Muscle layer of colon (tissue), 2 donors: ENCODE results near the gene RASGRF2.

Experiments
- H3K27ac ChIP-seq: one replicate; pipeline ENCODE4 v1.7.0; 2013; ENCODE audit warnings: low read depth, mild to moderate bottlenecking, low read length, moderate library complexity
- H3K27me3 ChIP-seq, 2 donors: one replicate each; pipeline ENCODE4 v1.7.0; 2013; ENCODE audit warnings: low read length in 2 of 2, mild to moderate bottlenecking in 2 of 2; ENCODE audit not compliant: insufficient read depth in 2 of 2, control insufficient read depth in 1 of 2
- H3K36me3 ChIP-seq: one replicate; pipeline ENCODE4 v1.7.0; 2013; ENCODE audit warnings: mild to moderate bottlenecking, low read length; ENCODE audit not compliant: insufficient read depth
- H3K4me1 ChIP-seq: one replicate; pipeline ENCODE4 v1.7.0; 2013; ENCODE audit warnings: mild to moderate bottlenecking, low read length; ENCODE audit not compliant: insufficient read depth
- H3K4me3 ChIP-seq, 2 donors: one replicate each; pipeline ENCODE4 v1.7.0; 2013; ENCODE audit warnings: low read length in 2 of 2, low read depth in 1 of 2, mild to moderate bottlenecking in 1 of 2, moderate library complexity in 1 of 2
- H3K9ac ChIP-seq: one replicate; pipeline ENCODE4 v1.7.0; 2013; ENCODE audit warnings: low read length
- H3K9me3 ChIP-seq: one replicate; pipeline ENCODE4 v1.7.0; 2013; ENCODE audit warnings: mild to moderate bottlenecking, low read length
- donor health status: abdominal sarcoma.
- donor health status: Adenocarcinoma of cecum.

The RASGRF2 gene

DNA sequence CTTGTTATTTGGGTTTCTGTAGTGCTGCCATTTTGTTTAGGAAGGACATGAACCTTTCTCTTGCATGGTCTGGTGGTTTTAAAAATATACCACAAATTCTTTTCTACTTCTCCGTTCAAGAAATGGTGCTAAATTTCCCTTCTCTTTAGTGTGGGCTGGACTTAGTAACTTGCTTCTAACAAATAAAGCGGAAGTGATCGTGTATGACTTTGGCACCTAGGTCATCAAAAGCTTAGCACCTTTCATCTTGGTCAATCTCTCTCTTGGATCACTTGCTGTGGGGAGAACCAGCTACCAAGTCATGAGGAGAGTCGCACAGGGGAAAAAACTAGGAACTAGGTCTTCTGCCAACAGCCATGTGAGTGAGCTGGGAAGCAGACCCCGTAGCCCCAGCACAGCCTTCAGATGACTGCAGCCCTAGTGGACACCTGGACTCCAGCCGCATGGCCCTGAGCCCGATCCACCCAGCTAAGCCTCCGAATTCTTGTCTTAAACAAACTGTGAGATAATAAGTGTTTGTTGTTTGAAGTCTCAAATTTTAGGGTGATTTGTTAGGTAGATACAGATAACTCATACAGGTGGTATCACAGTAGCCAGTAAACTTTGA, 185.3 kb downstream of the RASGRF2 start:
- Histone ChIP-seq H3K27ac (no peak overlapping the region), H3K4me1 (peaks cover 11% of the 10 kb centered on the region), H3K9ac (no peak overlapping the region), H3K9me3 (no peaks in the 10 kb centered on the region), H3K4me3 (no peak overlapping the region), H3K27me3 (no peaks in the 10 kb centered on the region), H3K36me3 (no peaks in the 10 kb centered on the region)

DNA sequence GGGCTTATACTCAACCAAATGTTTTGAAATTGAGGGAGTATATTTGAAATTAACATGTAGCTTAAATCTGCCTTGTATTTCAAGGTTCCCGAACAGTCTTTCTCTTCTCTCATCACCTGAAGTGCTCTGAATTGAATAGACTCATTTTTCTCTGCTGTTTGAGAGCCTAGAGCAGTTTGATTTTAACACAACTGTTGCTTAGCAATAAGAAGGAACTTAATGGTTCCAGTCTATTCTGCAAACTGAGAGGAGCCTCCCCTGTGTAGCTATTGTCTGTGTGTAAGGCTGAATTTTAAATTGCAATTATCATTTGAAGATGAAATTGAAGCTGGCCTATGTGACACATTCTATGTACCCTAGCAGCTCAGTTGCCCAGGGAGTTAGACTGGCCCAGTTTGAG, 185.9 kb downstream of the RASGRF2 start:
- Histone ChIP-seq H3K27ac (no peak overlapping the region), H3K27me3 (no peaks in the 10 kb centered on the region), H3K4me1 (peaks cover 5% of the 10 kb centered on the region), H3K36me3 (no peaks in the 10 kb centered on the region), H3K9me3 (no peaks in the 10 kb centered on the region), H3K4me3 (no peak overlapping the region), H3K9ac (no peak overlapping the region)

DNA sequence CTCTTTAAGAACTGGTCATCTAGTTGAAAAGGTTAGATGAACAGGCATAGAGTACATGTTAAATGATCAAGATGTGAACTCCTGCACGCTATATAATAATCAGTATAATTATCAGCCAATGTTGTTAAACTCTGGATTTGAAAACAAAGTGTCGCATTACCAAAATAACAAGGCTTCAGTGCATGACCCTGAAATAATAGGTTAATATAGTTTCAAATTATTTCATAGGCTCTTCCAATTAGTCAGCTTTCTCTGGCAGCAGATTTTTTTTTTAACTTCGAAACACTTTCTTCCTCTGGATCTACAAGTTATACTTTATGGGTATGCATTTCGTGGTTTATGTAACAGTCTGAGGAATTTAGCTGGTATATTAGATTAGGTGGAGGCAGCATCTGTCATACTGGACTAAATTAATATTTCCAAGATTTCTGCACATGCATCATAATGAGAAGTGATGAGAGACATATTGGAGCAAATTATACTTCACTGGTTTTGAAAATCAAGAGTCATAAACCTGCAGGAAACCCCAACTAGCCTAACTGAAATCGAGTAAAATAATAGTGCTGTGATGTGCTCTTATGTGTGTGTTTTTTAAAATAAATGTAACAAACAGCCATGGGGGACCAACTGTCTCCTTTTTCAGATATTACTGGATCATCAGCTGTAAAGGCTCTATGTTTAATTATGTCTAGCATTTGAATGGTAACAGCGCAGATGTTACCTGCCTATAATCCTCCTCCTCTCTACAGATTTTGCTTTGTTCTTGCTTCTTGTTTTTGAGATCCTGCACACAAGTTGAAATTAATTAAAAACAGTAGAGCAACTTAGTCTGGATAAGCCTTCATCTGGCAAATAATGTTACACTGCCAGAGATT, 187.1 kb downstream of the RASGRF2 start:
- no peaks in the 10 kb centered on the region for H3K9me3 ChIP-seq
- no peak overlapping the region for H3K9ac ChIP-seq
- no peaks in the 10 kb centered on the region for H3K27me3 ChIP-seq
- H3K36me3 ChIP-seq, result no peaks in the 10 kb centered on the region
- H3K4me1 ChIP-seq, result no peaks in the 10 kb centered on the region
- H3K4me3 ChIP-seq, result no peak overlapping the region
- no peak overlapping the region for H3K27ac ChIP-seq

DNA sequence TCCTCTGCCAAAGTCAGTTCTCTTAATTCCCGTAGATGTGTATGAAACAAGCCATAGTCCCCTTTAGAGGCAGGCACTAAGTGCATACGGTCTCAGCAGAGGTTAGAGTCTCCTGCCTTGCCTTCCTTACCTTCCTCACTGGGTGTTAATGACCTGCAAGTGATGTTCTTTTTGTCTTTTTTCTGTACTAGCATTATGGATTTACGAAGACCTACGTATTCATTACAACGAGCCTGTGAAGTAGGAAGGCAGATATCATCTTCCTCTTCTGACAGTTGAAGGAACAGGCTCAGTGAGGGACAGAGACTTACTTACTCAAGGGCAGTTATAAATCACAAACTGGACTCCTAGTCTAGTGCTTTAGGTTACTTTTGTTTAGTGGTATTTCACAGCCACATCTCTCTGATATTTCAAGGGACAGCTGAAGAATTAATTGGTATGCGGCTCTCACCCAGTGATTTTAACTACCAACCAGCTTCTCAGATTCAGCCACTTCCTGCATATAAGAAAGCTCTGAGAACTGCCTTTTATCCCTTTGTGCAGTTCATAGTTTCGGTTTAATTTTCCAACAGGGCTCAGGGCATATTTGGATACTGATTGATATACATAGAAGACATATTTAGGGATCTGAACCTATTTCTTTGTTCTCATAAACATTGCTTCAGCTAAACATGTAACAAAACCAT, 187.9 kb downstream of the RASGRF2 start:
- H3K9ac ChIP-seq, result no peak overlapping the region
- H3K27me3 ChIP-seq, result no peaks in the 10 kb centered on the region
- no peaks in the 10 kb centered on the region for H3K9me3 ChIP-seq
- no peak overlapping the region for H3K27ac ChIP-seq
- no peaks in the 10 kb centered on the region for H3K36me3 ChIP-seq
- H3K4me3 ChIP-seq, result no peak overlapping the region
- no peaks in the 10 kb centered on the region for H3K4me1 ChIP-seq

DNA sequence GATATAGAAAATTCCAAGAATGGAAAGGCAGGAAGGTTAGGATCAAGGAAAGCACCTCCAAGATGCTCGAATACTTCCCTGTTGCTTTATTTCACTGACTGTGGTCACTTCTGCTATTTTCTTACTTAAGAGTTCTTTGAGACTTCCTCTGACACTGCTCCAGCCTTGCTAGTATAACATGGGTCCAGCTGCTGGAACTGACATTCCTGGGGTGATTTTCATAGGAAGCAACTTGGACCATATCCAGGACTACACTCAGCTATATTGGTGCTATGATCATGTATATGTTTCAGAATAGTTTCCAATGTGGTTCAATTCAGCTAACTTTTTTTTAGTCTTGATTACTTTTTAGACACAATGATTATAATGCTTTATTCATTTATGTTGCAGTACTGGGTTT, 191.4 kb downstream of the RASGRF2 start:
- Histone ChIP-seq H3K27me3 (no peaks in the 10 kb centered on the region), H3K9ac (no peak overlapping the region), H3K4me3 (no peak overlapping the region), H3K4me1 (no peaks in the 10 kb centered on the region), H3K36me3 (no peaks in the 10 kb centered on the region), H3K9me3 (no peaks in the 10 kb centered on the region), H3K27ac (no peak overlapping the region)

DNA sequence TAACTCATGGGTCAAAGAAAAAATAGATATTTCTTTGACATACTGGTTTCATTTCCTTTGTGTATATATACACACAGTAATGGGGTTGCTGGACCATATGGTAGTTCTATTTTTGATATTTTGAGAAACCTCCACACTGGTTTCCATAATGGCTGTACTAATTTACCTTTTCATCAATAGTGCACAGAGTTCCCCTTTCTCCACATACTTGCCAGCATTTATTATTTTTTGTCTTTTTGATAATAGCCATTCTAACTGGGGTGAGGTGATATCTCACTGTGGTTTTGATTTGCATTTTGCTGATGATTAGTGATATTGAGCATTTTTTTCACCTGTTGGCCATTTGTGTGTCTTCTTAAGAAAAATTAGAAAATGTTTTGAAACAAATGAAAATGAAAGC, 194.6 kb downstream of the RASGRF2 start:
- Histone ChIP-seq H3K27me3 (no peaks in the 10 kb centered on the region), H3K27ac (no peak overlapping the region), H3K4me3 (no peak overlapping the region), H3K9me3 (no peaks in the 10 kb centered on the region), H3K36me3 (no peaks in the 10 kb centered on the region), H3K9ac (no peak overlapping the region), H3K4me1 (no peaks in the 10 kb centered on the region)

DNA sequence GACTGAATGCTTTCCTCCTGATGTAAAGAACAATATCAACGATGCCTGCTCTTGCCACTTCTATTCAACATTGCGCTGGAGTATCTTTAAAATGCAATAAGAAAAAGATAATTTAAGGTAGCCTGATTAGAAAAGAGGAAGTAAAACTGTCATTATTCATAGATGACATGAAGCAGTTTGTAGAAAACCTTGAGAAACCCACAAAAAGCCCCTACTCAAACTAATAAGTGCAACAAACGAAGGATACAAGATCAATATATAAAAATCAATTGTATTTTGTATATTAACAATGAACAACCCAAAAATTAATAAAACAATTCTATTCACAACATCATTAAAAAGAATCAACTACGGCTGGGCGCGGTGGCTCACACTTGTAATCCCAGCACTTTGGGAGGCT, 196.6 kb downstream of the RASGRF2 start:
- H3K36me3 ChIP-seq, result no peaks in the 10 kb centered on the region
- H3K27ac ChIP-seq, result no peak overlapping the region
- H3K4me3 ChIP-seq, result no peak overlapping the region
- H3K9ac ChIP-seq, result no peak overlapping the region
- H3K4me1 ChIP-seq, result peaks cover 5% of the 10 kb centered on the region
- no peaks in the 10 kb centered on the region for H3K9me3 ChIP-seq
- H3K27me3 ChIP-seq, result no peaks in the 10 kb centered on the region

DNA sequence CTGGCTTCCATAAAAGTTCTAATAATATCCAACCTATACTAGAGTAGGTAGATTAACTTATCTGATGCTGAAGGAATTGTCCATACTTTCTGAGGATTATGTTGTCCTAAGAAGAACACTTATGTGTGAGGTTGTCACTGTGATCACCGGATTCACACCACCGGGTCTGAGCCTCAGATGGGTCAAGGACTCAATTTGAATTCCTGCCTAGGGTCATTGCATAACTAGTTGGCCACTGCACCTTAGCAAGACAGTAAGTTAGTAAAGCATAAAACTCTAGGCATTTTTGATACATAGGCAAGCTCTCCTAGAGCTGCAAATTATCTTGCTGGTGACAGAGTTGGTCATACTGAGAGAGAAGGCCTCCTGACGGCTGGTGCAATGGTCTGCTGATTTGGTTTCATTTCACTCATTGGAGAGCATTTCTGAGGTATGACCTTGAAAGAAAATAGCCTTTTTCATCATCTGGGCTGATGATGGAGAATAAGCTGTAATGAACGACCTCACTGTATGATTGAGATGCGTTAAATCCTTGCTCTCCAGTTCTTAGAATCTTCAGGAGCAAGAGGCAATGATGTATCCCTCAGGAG, 200.9 kb downstream of the RASGRF2 start:
- H3K4me3 ChIP-seq, result no peak overlapping the region
- peaks cover 5% of the 10 kb centered on the region for H3K4me1 ChIP-seq
- no peak overlapping the region for H3K27ac ChIP-seq

DNA sequence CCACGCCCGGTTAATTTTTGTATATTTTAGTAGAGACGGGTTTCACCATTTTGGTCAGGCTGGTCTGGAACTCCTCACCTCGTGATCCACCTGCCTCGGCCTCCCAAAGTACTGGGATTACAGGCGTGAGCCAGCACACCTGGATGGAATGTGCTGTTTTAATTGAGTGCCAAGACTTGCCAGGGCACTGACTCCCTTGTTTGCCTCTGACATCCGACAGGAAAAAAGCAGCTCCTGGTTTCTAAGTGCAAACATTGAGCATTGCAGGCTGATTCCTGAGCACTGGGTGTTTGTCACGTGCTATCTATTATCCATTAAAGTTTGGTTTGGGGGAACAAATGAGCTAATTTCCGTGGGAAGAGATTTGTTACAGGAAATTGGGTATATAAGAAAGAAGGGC, 202.3 kb downstream of the RASGRF2 start:
- H3K4me3 ChIP-seq, result no peak overlapping the region

More for the DNA sequence above, 200.9 kb downstream of the RASGRF2 start:
- Histone ChIP-seq H3K9ac (no peak overlapping the region), H3K9me3 (no peaks in the 10 kb centered on the region), H3K36me3 (no peaks in the 10 kb centered on the region), H3K27me3 (no peaks in the 10 kb centered on the region)

DNA sequence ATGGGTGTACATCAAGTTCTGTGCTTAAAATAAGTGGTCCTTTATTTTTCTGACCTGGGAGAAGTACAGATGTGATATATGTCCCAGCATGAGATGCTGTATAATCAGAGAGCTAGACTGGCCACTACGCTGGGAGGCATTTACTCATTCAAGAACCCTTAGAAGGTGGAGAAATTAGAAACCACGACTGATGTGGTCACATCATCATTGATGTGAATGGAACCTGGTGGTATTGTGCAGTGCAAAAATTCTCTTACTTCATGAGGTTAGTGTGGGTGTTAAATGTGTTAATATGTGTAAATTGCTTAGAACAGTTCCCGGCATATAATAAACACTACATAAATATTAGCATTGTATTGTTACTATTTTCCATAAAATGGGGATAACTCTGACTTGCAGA, 203.5 kb downstream of the RASGRF2 start:
- no peaks in the 10 kb centered on the region for H3K9me3 ChIP-seq
- no peak overlapping the region for H3K4me3 ChIP-seq
- no peaks in the 10 kb centered on the region for H3K36me3 ChIP-seq
- no peaks in the 10 kb centered on the region for H3K27me3 ChIP-seq
- no peak overlapping the region for H3K9ac ChIP-seq
- H3K4me1 ChIP-seq, result peaks cover 17% of the 10 kb centered on the region
- no peak overlapping the region for H3K27ac ChIP-seq

More for the DNA sequence above, 202.3 kb downstream of the RASGRF2 start:
- no peaks in the 10 kb centered on the region for H3K9me3 ChIP-seq
- H3K27ac ChIP-seq, result no peak overlapping the region
- no peaks in the 10 kb centered on the region for H3K27me3 ChIP-seq
- no peaks in the 10 kb centered on the region for H3K36me3 ChIP-seq
- H3K9ac ChIP-seq, result no peak overlapping the region
- H3K4me1 ChIP-seq, result peaks cover 17% of the 10 kb centered on the region

DNA sequence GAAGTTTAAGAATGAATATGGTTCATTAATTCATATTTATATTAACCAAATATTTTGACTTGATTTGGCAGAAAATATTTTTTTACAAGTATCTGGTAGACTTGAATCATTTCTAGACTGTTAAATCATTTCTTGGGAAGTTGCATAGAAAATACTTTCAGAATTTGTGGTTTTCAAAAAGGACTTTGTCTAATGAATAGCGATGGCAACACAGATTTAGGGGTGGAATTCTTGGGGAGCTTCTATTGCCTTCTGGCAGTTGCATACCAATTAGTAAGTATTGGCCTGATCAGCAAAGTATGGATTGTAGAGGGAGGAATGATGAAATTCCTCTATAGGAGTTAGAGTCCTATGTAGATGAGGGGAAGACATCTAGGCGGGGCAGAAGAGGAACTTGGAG, 204.3 kb downstream of the RASGRF2 start:
- H3K36me3 ChIP-seq, result no peaks in the 10 kb centered on the region
- no peak overlapping the region for H3K9ac ChIP-seq
- no peaks in the 10 kb centered on the region for H3K27me3 ChIP-seq
- no peak overlapping the region for H3K4me3 ChIP-seq
- H3K9me3 ChIP-seq, result no peaks in the 10 kb centered on the region
- H3K27ac ChIP-seq, result no peak overlapping the region
- peaks cover 17% of the 10 kb centered on the region for H3K4me1 ChIP-seq
